Lower lobe of right lung (tissue), 2 donors: Measurements from ENCODE around the gene SNRNP200. TPM values are rescaled to one million over a fixed set of nuclear protein-coding genes. Genes with fewer than 3 reads are reported as not detected.
"Not testable (repeated sequence)": the region's sequence is repeated elsewhere in the genome, so short reads cannot be mapped to it uniquely, and the experiment has no call there.

Experiments
- ATAC-seq, 2 donors: fragments of 200-7000 bp; cut with Tn5 transposase; one replicate each; pipeline ENCODE4 v1.9.1; 2020 to 2022; ENCODE audit warnings: mild to moderate bottlenecking in 2 of 2, moderate library complexity in 2 of 2
- DNase-seq: peaks from one replicate; pipeline ENCODE4 v3.0.0-alpha.2; 2020
- H3K27ac ChIP-seq: fragments of 200-600 bp; one replicate; pipeline ENCODE4 v1.8.0; 2022
- H3K27me3 ChIP-seq: fragments of 200-600 bp; one replicate; pipeline ENCODE4 v1.8.0; 2022; ENCODE audit warnings: low read depth
- H3K36me3 ChIP-seq: fragments of 200-600 bp; one replicate; pipeline ENCODE4 v1.8.0; 2022; ENCODE audit warnings: mild to moderate bottlenecking
- H3K4me1 ChIP-seq: fragments of 200-600 bp; one replicate; pipeline ENCODE4 v1.8.0; 2022
- H3K4me3 ChIP-seq: fragments of 200-600 bp; one replicate; pipeline ENCODE4 v1.8.0; 2022; ENCODE audit warnings: mild to moderate bottlenecking
- H3K9me3 ChIP-seq: fragments of 200-600 bp; one replicate; pipeline ENCODE4 v1.8.0; 2022
- CTCF ChIP-seq: fragments of 200-600 bp; IDR thresholded peaks from one replicate; pipeline ENCODE4 v1.8.0; 2022; ENCODE audit warnings: antibody characterized with exemption, mild to moderate bottlenecking
- intact Hi-C: fragments of 100-400 bp; cut with DNase I; formaldehyde crosslinking; loops from one replicate; pipeline ENCODE4 v1.11.0; 2022
- total RNA-seq: library from RNA; stranded (reverse); fragmentation: NEBNext Ultra II Directional; extraction: Animal tissue kit (Norgen Biotek cat#: 25700); gene quantifications from one replicate; pipeline ENCODE4 v1.2.1, GENCODE V29; 2021
- donor health status: DM: no; HTN: yes; CAD: no; lungs with severe emphysema.

The SNRNP200 gene
- total RNA-seq, 1 donor from 2014 or later, result 95.3 TPM

- no peak for TF ChIP-seq CTCF
- H3K4me3 ChIP-seq, result peak overlapping the region; percentile 74
- no peaks in the 10 kb centered on the region for H3K27me3 ChIP-seq
- ATAC-seq (no peak), DNase-seq (no peak)
- peak overlapping the region; percentile 84 for H3K27ac ChIP-seq
- peaks cover 24% of the 10 kb centered on the region for H3K4me1 ChIP-seq
- intact Hi-C loops, result no loop called here
- H3K9me3 ChIP-seq, result no peaks in the 10 kb centered on the region
- peaks cover 49% of the 10 kb centered on the region for H3K36me3 ChIP-seq
These were observed 740 bp downstream of the SNRNP200 start for GRCh38 chr2:96304606-96305005.

DNA sequence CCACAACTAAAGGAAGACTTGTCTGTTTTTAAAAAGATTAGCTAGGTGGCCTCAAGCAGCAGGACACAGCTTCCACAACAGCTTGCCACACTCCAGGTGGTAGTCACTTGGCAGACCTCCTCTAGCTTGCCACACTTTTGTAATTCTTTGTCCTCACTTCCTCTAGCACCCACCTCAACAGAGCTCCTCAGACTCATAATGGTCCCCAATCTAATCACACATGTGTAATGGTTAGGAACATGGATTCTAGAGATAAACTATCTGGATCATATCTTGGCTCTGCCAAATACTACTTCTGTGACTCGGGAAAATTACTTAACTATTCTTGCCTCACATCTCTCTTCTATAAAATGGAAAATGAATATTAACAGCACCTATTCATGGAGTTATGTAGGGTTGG is 3.5 kb downstream of the SNRNP200 start:
- no peak for ATAC-seq
- no peak for TF ChIP-seq CTCF
- no peaks in the 10 kb centered on the region for H3K27me3 ChIP-seq
- H3K4me3 ChIP-seq, result no peak overlapping the region
- no peak overlapping the region for H3K27ac ChIP-seq
- peaks cover 77% of the 10 kb centered on the region for H3K36me3 ChIP-seq
- intact Hi-C loops, result no loop called here
- H3K9me3 ChIP-seq, result no peaks in the 10 kb centered on the region
- DNase-seq, result no peak
- H3K4me1 ChIP-seq, result peaks cover 24% of the 10 kb centered on the region

DNA sequence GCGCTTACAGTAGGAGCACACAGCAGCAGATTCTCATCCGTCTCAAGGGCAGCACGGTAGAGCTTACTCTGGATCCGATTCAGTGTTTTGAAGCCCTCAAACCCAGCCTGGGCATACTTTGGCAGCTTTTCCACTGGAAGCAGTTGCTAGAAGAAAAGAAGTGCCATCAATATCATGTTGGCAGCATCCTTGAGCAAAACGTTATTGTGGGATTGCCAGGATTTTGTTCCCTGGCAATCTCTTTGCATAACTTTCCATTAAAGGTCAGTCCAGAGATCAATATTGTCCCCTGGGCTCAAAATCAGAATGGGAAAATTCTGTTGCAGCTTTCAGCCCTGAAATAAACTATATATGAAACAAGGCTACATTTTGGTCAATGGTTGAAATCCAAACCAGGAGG is 8.4 kb downstream of the SNRNP200 start:
- ATAC-seq (no peak), DNase-seq (no peak)
- H3K36me3 ChIP-seq, result peaks cover 100% of the 10 kb centered on the region
- no peaks in the 10 kb centered on the region for H3K9me3 ChIP-seq
- H3K27me3 ChIP-seq, result no peaks in the 10 kb centered on the region
- H3K4me1 ChIP-seq, result no peaks in the 10 kb centered on the region
- H3K4me3 ChIP-seq, result no peak overlapping the region
- no peak for TF ChIP-seq CTCF
- intact Hi-C loops, result no loop called here
- no peak overlapping the region for H3K27ac ChIP-seq

DNA sequence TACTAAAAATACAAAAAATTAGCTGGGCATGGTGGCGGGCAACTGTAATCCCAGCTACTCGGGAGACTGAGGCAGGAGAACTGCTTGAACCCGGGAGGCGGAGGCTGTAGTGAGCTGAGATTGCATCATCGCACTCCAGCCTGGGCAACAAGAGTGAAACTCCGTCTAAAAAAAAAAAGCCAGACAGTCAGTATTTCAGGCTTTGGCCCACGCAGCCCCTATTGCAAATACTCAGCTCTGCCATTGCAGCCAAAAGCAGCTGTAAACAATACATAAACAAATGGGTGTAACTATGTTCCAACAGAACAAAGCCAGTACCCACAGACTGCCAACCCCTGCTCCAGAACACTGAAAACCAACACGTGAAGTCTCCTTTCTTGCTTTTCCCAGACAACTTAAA is 11.1 kb downstream of the SNRNP200 start:
- ATAC-seq, DNase-seq, intact Hi-C loops: not testable (repeated sequence)

DNA sequence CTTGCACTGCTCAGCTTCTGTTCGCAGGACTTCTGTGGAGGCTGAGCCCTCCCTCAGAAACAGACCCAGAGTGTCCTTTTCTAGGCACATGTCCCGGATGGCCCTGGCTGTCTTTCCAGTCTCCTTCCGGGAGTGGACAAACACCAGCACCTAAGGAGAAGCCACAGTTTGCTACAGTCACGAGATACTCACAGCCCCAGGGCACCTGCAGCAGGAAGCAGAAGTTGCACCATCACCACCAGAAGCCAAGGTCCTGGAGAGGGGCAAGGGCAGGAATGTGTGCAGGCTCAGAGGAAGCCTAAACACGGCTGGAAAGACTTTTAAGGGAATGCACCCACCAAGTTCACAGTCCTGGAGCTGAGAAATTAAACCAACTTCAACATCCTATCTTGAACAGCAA is 13.6 kb downstream of the SNRNP200 start:
- TF ChIP-seq CTCF, result no peak
- Histone ChIP-seq H3K4me1 (no peaks in the 10 kb centered on the region), H3K9me3 (no peaks in the 10 kb centered on the region), H3K27ac (no peak overlapping the region), H3K36me3 (peaks cover 100% of the 10 kb centered on the region), H3K4me3 (no peak overlapping the region), H3K27me3 (no peaks in the 10 kb centered on the region)
- DNase-seq (no peak), ATAC-seq (no peak)
- intact Hi-C loops, result no loop called here

More for the DNA sequence above, 11.1 kb downstream of the SNRNP200 start:
- not testable (repeated sequence) for H3K27ac ChIP-seq, H3K4me3 ChIP-seq, H3K27me3 ChIP-seq, H3K4me1 ChIP-seq, H3K9me3 ChIP-seq
- peaks cover 100% of the 10 kb centered on the region for H3K36me3 ChIP-seq

- Histone ChIP-seq H3K9me3 (no peaks in the 10 kb centered on the region), H3K27ac (no peak overlapping the region), H3K4me3 (no peak overlapping the region), H3K27me3 (no peaks in the 10 kb centered on the region), H3K4me1 (no peaks in the 10 kb centered on the region), H3K36me3 (peaks cover 100% of the 10 kb centered on the region)
- no peak for ATAC-seq
- intact Hi-C loops, result no loop called here
- no peak for TF ChIP-seq CTCF
- DNase-seq, result no peak
These were observed 18.0 kb downstream of the SNRNP200 start for GRCh38 chr2:96287273-96287856.
